IMR-90 (cell line): ENCODE results near the gene GABRB3. TPM values are rescaled to one million over a fixed set of nuclear protein-coding genes. Genes with fewer than 3 reads are reported as not detected.

ENCODE experiments used
- ATAC-seq: fragments of 200-7000 bp; cut with Tn5 transposase; 2 replicates; pipeline ENCODE4 v1.9.1; 2020; ENCODE audit warnings: low read depth, mild to moderate bottlenecking, moderate library complexity
- BruUV-seq: library from RNA; stranded (reverse); fragments of 400-500 nt; replicated peaks from 2 replicates; lab custom pipeline; 2021; lab: Mats Ljungman, UMichigan
- CTCF ChIA-PET: fragments of 300-600 bp; formaldehyde crosslinking; extraction: SDS; loops from one replicate; lab custom pipeline; 2021; ENCODE audit warnings: antibody characterized with exemption; lab: Yijun Ruan, JAX
- POLR2A ChIA-PET: fragments of 300-600 bp; sonication (Branson Sonifier 250); formaldehyde crosslinking; loops from one replicate; lab custom pipeline; 2022; ENCODE audit warnings: antibody characterized with exemption; ENCODE audit not compliant: unreplicated experiment; lab: Charles Lee
- DNase-seq: peaks from one replicate; pipeline ENCODE4 v3.0.0; 2013
- H2AFZ ChIP-seq: replicated peaks from 2 replicates; pipeline ENCODE3; 2013; ENCODE audit warnings: low read length, mild to moderate bottlenecking; ENCODE audit not compliant: poor library complexity
- H2AK5ac ChIP-seq: 2 replicates; pipeline ENCODE4 v1.6.1; 2013; ENCODE audit warnings: low read depth, low read length, inconsistent platforms
- H2AK9ac ChIP-seq: replicated peaks from 2 replicates; pipeline ENCODE3; 2013; ENCODE audit warnings: mild to moderate bottlenecking, low read depth, low read length, moderate library complexity; ENCODE audit not compliant: poor library complexity
- H2BK120ac ChIP-seq: 2 replicates; pipeline ENCODE4 v1.6.1; 2013; ENCODE audit warnings: low read depth, low read length, inconsistent platforms
- H2BK15ac ChIP-seq: 3 replicates; pipeline ENCODE4 v1.6.1; 2013; ENCODE audit warnings: low read depth, low read length, inconsistent platforms
- H2BK20ac ChIP-seq: 2 replicates; pipeline ENCODE4 v1.6.1; 2013; ENCODE audit warnings: low read depth, mild to moderate bottlenecking, inconsistent platforms, low read length, moderate library complexity
- H2BK5ac ChIP-seq: 2 replicates; pipeline ENCODE4 v1.6.1; 2013; ENCODE audit warnings: mild to moderate bottlenecking, low read depth, low read length, inconsistent platforms; ENCODE audit not compliant: poor library complexity, severe bottlenecking
- H3K14ac ChIP-seq: replicated peaks from 2 replicates; pipeline ENCODE4 v1.6.1; 2013; ENCODE audit warnings: low read depth, low read length, inconsistent platforms
- H3K18ac ChIP-seq: 2 replicates; pipeline ENCODE4 v1.6.1; 2013; ENCODE audit warnings: low read depth, low read length, control low read depth
- H3K23ac ChIP-seq: 2 replicates; pipeline ENCODE4 v1.6.1; 2013; ENCODE audit warnings: low read depth, low read length, inconsistent platforms
- H3K27ac ChIP-seq: 2 replicates; pipeline ENCODE4 v1.5.1; 2013; ENCODE audit warnings: mild to moderate bottlenecking, control low read depth, low read length; ENCODE audit not compliant: insufficient read depth
- H3K27me3 ChIP-seq: 2 replicates; pipeline ENCODE4 v1.6.1; 2013; ENCODE audit warnings: low read length; ENCODE audit not compliant: control insufficient read depth, insufficient read depth
- H3K36me3 ChIP-seq: 2 replicates; pipeline ENCODE4 v1.6.1; 2013; ENCODE audit warnings: low read length, mixed read lengths; ENCODE audit not compliant: control insufficient read depth, insufficient read depth
- H3K4ac ChIP-seq: 2 replicates; pipeline ENCODE4 v1.6.1; 2013; ENCODE audit warnings: low read depth, low read length, inconsistent platforms
- H3K4me1 ChIP-seq: 2 replicates; pipeline ENCODE4 v1.6.1; 2013; ENCODE audit warnings: low read length, mixed read lengths; ENCODE audit not compliant: control insufficient read depth, insufficient read depth
- H3K4me2 ChIP-seq: 2 replicates; pipeline ENCODE4 v1.6.1; 2013; ENCODE audit warnings: low read depth, mild to moderate bottlenecking, control low read depth, low read length, moderate library complexity
- H3K4me3 ChIP-seq: 2 replicates; pipeline ENCODE4 v1.5.1; 2013; ENCODE audit warnings: low read depth, mild to moderate bottlenecking, control low read depth, low read length, moderate library complexity; ENCODE audit not compliant: insufficient read depth
- H3K56ac ChIP-seq: 2 replicates; pipeline ENCODE4 v1.6.1; 2013; ENCODE audit warnings: low read length, inconsistent platforms; ENCODE audit not compliant: insufficient read depth; ENCODE audit errors: extremely low read depth
- H3K79me1 ChIP-seq, 2 experiments: 2 replicates each; pipeline ENCODE4 v1.6.1; 2013; ENCODE audit warnings: low read length in 2 of 2, inconsistent platforms in 1 of 2, low read depth in 1 of 2
- H3K9ac ChIP-seq: 2 replicates; pipeline ENCODE4 v1.6.1; 2013; ENCODE audit warnings: low read depth, low read length, control low read depth
- H3K9me1 ChIP-seq: 2 replicates; pipeline ENCODE4 v1.6.1; 2013; ENCODE audit warnings: low read length, inconsistent platforms; ENCODE audit not compliant: insufficient read depth
- H3K9me3 ChIP-seq: 2 replicates; pipeline ENCODE4 v1.6.1; 2013; ENCODE audit warnings: low read length; ENCODE audit not compliant: control insufficient read depth, insufficient read depth
- H4K20me1 ChIP-seq: 2 replicates; pipeline ENCODE4 v1.6.1; 2013; ENCODE audit warnings: low read length, inconsistent platforms; ENCODE audit not compliant: insufficient read depth
- H4K5ac ChIP-seq: 2 replicates; pipeline ENCODE4 v1.6.1; 2013; ENCODE audit warnings: mild to moderate bottlenecking, low read depth, low read length, control low read depth
- H4K8ac ChIP-seq, 2 experiments: 2 replicates each; pipeline ENCODE4 v1.6.1; 2013; ENCODE audit warnings: low read depth in 2 of 2, low read length in 2 of 2, control low read depth in 1 of 2, inconsistent platforms in 1 of 2
- H4K91ac ChIP-seq: 2 replicates; pipeline ENCODE4 v1.6.1; 2013; ENCODE audit warnings: low read depth, low read length, inconsistent platforms; ENCODE audit not compliant: insufficient read depth
- CHD1 ChIP-seq: IDR thresholded peaks from 2 replicates; pipeline ENCODE4 v1.6.1; 2012; ENCODE audit warnings: low read depth, low read length, improper control_type of control experiment
- FOS ChIP-seq: fragments of 150-350 bp; IDR thresholded peaks from 2 replicates; pipeline ENCODE4 v1.6.1; 2016; ENCODE audit warnings: low read depth, low read length
- MAFK ChIP-seq: IDR thresholded peaks from 2 replicates; pipeline ENCODE4 v1.6.1; 2012; ENCODE audit warnings: low read depth, low read length, improper control_type of control experiment
- MAZ ChIP-seq: IDR thresholded peaks from 2 replicates; pipeline ENCODE4 v1.6.1; 2012; ENCODE audit warnings: low read depth, mild to moderate bottlenecking, low read length, improper control_type of control experiment, moderate library complexity, borderline replicate concordance
- MXI1 ChIP-seq: IDR thresholded peaks from 2 replicates; pipeline ENCODE4 v1.6.1; 2012; ENCODE audit warnings: low read depth, mild to moderate bottlenecking, low read length, moderate library complexity, borderline replicate concordance
- NFE2L2 ChIP-seq: fragments of 150-350 bp; IDR thresholded peaks from 2 replicates; pipeline ENCODE4 v1.6.1; 2016; ENCODE audit warnings: low read depth, mild to moderate bottlenecking, low read length
- POLR2A ChIP-seq: IDR thresholded peaks from 2 replicates; pipeline ENCODE4 v1.6.1; 2012; ENCODE audit warnings: mild to moderate bottlenecking, low read depth, low read length
- RAD21 ChIP-seq: IDR thresholded peaks from 2 replicates; pipeline ENCODE4 v1.6.1; 2012; ENCODE audit warnings: low read length, improper control_type of control experiment
- RCOR1 ChIP-seq: IDR thresholded peaks from 2 replicates; pipeline ENCODE4 v1.6.1; 2012; ENCODE audit warnings: mild to moderate bottlenecking, low read length, improper control_type of control experiment; ENCODE audit not compliant: insufficient replicate concordance
- SMC3 ChIP-seq: fragments of 150-350 bp; IDR thresholded peaks from 2 replicates; pipeline ENCODE4 v1.6.1; 2016; ENCODE audit warnings: low read depth, mild to moderate bottlenecking, antibody characterized with exemption, low read length, moderate library complexity
- WGBS, 2 experiments: methylation state at CpG; one replicate each; pipeline versions ENCODE4 v1.1.5 to v1.1.7; 2013; ENCODE audit warnings: missing lambda C conversion rate in 2 of 2; ENCODE audit not compliant: insufficient read length in 1 of 2; ENCODE audit errors: extremely low coverage in 2 of 2; 5-methylcytosine and 5-hydroxymethylcytosine counted together
- dilution Hi-C: fragments of 300-500 bp; cut with HindIII; formaldehyde crosslinking; loops from one replicate; pipeline ENCODE4 v1.14.3; 2018; ENCODE audit warnings: low sequenced_read_pairs; ENCODE audit not compliant: unreplicated experiment
- in situ Hi-C: fragments of 300-500 bp; cut with MboI; formaldehyde crosslinking; loops from 3 replicates; pipeline ENCODE4 v1.14.3; 2019; ENCODE audit warnings: low sequenced_read_pairs, inconsistent platforms, mixed read lengths
- intact Hi-C: fragments of 100-400 bp; cut with micrococcal nuclease; formaldehyde crosslinking; loops from 2 replicates; pipeline ENCODE4 v1.10.0; 2022
- polyA plus RNA-seq, 3 experiments: library from polyadenylated mRNA; depleted of rRNA; stranded (reverse); fragments of >200 nt; gene quantifications; 2 replicates each; pipeline ENCODE4 v1.2.3, GENCODE V29; 2012; ENCODE audit warnings: low replicate concordance in 1 of 3
- total RNA-seq: library from RNA; depleted of rRNA; stranded (reverse); fragments of >200 nt; gene quantifications from 2 replicates; pipeline ENCODE4 v1.2.3, GENCODE V29; 2012
- TF ChIP-seq, protein P1 (sequence below): fragments of 150-350 bp; IDR thresholded peaks from 2 replicates; pipeline ENCODE4 v1.6.1; 2017; ENCODE audit warnings: mild to moderate bottlenecking, antibody characterized with exemption, low read length, low read depth
- TF ChIP-seq, protein P2 (sequence below): fragments of 150-350 bp; IDR thresholded peaks from 2 replicates; pipeline ENCODE4 v1.6.1; 2016; ENCODE audit warnings: low read depth, mild to moderate bottlenecking, low read length, moderate library complexity, borderline replicate concordance

Gene GABRB3
- total and polyA plus RNA-seq, 2 of the 4 experiments (the other 2 are of a cell fraction), result 0.36 to 0.54 TPM

- H3K4me3 ChIP-seq, result no peak overlapping the region
- dilution Hi-C loops, result no loop called here
- no peak overlapping the region for H3K27ac ChIP-seq
- H3K9me3 ChIP-seq, result peaks cover 33% of the 10 kb centered on the region
- no peak overlapping the region for H2AK5ac ChIP-seq
- H3K36me3 ChIP-seq, result no peaks in the 10 kb centered on the region
- H3K9me1 ChIP-seq, result no peaks in the 10 kb centered on the region
- no peak overlapping the region for H3K9ac ChIP-seq
- H4K5ac ChIP-seq, result no peak overlapping the region
- CTCF ChIA-PET, result no interaction called here
- no peak overlapping the region for H3K14ac ChIP-seq
- no peaks in the 10 kb centered on the region for H3K79me1 ChIP-seq
- no peak overlapping the region for H4K91ac ChIP-seq
- no peak for ATAC-seq
- POLR2A ChIA-PET, result no interaction called here
- no peak overlapping the region for H2BK5ac ChIP-seq
- WGBS, 2 experiments, result 33% methylated on average over 1 of the region's 11 CpGs; no CpG with 5 or more reads in 1 of the 2 experiments
- no peak for DNase-seq
- in situ Hi-C loops, result no loop called here
- no peaks in the 10 kb centered on the region for H3K27me3 ChIP-seq
- intact Hi-C loops, result no loop called here
- no peaks in the 10 kb centered on the region for H3K4me1 ChIP-seq
- H2BK15ac ChIP-seq, result no peak overlapping the region
- no peak overlapping the region for H3K18ac ChIP-seq
- TF ChIP-seq, protein P1, sequence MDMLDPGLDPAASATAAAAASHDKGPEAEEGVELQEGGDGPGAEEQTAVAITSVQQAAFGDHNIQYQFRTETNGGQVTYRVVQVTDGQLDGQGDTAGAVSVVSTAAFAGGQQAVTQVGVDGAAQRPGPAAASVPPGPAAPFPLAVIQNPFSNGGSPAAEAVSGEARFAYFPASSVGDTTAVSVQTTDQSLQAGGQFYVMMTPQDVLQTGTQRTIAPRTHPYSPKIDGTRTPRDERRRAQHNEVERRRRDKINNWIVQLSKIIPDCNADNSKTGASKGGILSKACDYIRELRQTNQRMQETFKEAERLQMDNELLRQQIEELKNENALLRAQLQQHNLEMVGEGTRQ, result no peak
- TF ChIP-seq CHD1 (no peak), NFE2L2 (no peak), SMC3 (no peak), POLR2A (no peak), MXI1 (no peak), RCOR1 (no peak), RAD21 (no peak), FOS (no peak), MAFK (no peak), MAZ (no peak)
- TF ChIP-seq, protein P2, sequence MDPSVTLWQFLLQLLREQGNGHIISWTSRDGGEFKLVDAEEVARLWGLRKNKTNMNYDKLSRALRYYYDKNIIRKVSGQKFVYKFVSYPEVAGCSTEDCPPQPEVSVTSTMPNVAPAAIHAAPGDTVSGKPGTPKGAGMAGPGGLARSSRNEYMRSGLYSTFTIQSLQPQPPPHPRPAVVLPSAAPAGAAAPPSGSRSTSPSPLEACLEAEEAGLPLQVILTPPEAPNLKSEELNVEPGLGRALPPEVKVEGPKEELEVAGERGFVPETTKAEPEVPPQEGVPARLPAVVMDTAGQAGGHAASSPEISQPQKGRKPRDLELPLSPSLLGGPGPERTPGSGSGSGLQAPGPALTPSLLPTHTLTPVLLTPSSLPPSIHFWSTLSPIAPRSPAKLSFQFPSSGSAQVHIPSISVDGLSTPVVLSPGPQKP, result no peak
- no peak overlapping the region for H2BK120ac ChIP-seq
- no peaks in the 10 kb centered on the region for H4K20me1 ChIP-seq
- H3K4me2 ChIP-seq, result no peak overlapping the region
- no TSS peak for BruUV-seq
- H2AFZ ChIP-seq, result no peak overlapping the region
- no peak overlapping the region for H2BK20ac ChIP-seq
- H4K8ac ChIP-seq, result no peak overlapping the region
- no peak overlapping the region for H3K23ac ChIP-seq
- no peak overlapping the region for H3K56ac ChIP-seq
- H2AK9ac ChIP-seq, result no peak overlapping the region
- H3K4ac ChIP-seq, result no peak overlapping the region
Measured at GRCh38 chr15:26665957-26666791, 106.7 kb downstream of the GABRB3 start.
